GM19351 (cell line): ENCODE measurements around the gene SLC25A17.
"Not testable (repeated sequence)": the region's sequence is repeated elsewhere in the genome, so short reads cannot be mapped to it uniquely, and the experiment has no call there.

Experiments used
- ATAC-seq: cut with Tn5 transposase; IDR thresholded peaks from one replicate; pipeline ENCODE4 v1.9.1; 2021; ENCODE audit warnings: mild to moderate bottlenecking, moderate library complexity; ENCODE audit not compliant: unreplicated experiment

The SLC25A17 gene, protein sequence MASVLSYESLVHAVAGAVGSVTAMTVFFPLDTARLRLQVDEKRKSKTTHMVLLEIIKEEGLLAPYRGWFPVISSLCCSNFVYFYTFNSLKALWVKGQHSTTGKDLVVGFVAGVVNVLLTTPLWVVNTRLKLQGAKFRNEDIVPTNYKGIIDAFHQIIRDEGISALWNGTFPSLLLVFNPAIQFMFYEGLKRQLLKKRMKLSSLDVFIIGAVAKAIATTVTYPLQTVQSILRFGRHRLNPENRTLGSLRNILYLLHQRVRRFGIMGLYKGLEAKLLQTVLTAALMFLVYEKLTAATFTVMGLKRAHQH

DNA sequence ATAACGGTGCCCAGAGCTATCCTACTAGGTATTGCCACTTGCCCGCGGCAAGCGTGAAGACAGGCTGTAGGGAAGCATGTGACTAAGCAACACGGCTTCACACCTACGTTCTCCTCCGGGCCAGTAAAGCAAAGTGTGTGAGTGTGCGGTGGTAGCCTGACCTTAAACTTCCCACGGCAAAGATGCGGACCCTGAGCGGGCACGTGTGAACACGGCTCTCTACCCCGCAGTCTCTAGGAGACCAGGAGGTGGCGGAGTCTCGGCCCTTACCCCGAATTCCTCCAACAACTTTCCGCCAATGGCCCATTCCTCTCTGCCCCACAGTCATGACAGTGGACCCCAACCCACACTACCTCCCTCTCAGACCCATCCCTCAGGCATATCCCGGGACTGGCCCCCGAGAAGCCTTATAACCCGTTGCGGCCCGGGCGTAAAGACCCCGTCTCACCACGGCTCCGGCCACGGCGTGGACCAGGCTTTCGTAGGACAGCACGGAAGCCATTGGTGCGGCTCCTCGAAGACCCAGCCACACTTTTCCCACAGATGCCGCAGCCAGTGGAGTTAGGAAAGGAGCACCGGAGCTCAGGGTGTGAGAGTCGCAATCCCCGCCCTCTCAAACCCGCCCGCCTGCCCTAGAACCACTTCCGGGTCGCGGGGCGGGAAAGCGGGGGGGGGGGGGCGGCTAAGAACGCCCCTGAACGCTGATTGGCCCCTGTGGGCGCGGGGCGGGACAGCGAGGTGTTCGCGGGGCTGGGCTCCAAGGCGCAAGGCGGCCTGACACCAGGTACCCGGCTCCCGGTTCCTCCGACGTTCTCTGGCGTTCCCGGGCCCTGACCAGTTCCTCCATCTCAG is at the start of gene SLC25A17:
Gene SLC25A17, minus strand, starts transcription at position 600 of the 852 bp plus-strand sequence. Its CDS starts 98 bp downstream, at position 502.
- peak; percentile 76 for ATAC-seq

DNA sequence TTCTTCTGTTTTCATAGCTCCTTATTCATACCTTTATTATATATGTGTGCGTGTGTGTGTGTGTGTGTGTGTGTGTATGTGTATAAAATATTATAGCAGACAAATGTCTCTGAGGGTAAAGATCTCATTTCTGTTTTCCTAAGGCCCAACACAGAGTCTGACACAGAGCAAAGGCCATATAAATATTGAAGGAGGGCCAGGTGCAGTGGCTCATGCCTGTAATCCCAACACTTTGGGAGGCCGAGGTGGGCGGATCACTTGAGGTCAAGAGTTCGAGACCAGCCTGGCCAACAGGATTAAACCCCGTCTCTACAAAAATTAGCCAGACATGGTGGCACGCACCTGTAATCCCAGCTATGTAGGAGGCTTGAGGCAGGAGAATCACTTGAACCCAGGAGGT is 49.2 kb upstream of the SLC25A17 start:
- ATAC-seq: not testable (repeated sequence)

DNA sequence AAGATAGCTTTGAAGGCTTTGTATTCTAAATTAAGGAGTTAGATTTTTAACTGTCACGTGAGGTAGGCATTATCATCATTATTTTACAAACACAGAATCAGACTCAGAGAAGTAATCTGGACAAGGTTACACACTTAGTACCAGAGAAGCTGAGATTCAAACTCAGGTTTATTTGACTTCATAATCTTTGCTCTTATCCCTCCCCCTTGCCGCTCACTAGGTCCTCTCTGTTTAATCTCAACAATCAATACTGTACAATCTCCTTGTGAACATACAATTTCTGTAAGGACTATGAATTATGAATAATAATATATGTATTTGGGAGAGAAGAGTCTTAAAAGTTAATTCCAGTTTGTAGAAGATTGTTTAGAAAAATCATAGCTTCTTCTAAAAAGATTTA is 48.0 kb upstream of the SLC25A17 start:
- ATAC-seq: no peak

DNA sequence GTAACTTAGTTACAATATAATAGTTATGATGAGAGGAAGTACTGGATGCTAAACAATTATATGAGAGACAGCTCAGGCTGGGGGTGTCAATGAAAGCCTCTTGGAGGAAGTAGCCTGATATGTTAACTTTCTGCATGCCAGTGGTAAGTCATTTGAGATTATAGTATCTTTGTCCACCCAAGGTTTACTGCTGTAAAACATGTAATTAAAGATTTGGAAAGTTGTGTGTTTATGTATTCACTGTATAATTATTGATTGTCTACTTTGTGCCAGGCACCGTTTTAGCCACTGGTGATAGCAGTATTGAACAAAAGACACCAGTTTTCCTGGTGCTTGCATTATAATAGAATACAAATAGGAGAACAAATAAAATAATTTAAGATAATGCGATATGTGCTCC is 43.4 kb upstream of the SLC25A17 start:
- no peak for ATAC-seq

DNA sequence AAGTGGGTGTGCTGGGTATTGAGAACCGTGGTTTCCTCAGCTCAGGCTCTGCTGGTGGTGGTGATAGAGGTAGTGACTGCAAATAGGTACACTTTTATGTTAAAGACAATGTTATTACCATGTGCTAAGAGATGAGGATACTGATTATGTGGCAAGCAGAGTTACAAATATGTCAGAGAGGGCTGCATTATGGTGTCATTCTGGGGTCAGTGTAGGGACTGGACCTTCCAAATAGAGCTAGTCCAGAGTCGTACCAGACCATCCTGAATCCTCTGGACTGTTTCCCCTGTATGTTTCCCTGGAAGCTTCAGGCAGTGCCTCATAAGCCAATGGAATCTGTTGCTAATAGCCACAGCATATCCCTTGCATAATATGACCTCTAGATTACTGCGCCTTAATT is 42.9 kb upstream of the SLC25A17 start, which contains the start of gene DNAJB7:
Gene DNAJB7, minus strand, starts transcription at position 101 of the 400 bp plus-strand sequence. CDS start 119 bp downstream, outside the sequence.
- ATAC-seq: no peak

DNA sequence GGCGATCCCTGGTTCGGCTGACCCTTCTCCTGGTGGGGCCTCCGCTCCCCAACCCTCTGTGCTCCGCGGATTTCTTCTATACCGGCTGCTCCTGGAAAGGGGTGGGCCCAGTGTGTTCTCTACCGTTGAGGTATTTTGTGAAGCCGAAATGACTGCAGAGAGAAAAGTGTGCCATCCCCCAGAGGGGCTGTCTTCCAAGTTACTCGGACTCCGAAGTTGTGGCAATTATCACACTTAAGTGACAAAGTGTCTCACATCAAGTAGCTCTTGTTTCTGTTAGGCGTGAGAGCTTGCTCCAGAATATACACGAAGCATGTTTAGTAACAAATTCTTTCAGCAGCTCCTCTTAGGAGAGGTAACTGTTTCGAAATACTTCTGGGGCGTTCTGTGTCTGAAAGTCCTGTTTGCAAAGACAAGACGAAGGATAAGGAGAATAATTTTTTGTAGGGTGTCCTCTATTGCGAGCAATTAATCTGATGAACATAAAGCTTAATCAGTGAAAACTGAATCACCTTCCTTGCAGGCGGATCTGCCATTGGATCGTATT is 38.2 kb upstream of the SLC25A17 start:
- ATAC-seq: no peak

DNA sequence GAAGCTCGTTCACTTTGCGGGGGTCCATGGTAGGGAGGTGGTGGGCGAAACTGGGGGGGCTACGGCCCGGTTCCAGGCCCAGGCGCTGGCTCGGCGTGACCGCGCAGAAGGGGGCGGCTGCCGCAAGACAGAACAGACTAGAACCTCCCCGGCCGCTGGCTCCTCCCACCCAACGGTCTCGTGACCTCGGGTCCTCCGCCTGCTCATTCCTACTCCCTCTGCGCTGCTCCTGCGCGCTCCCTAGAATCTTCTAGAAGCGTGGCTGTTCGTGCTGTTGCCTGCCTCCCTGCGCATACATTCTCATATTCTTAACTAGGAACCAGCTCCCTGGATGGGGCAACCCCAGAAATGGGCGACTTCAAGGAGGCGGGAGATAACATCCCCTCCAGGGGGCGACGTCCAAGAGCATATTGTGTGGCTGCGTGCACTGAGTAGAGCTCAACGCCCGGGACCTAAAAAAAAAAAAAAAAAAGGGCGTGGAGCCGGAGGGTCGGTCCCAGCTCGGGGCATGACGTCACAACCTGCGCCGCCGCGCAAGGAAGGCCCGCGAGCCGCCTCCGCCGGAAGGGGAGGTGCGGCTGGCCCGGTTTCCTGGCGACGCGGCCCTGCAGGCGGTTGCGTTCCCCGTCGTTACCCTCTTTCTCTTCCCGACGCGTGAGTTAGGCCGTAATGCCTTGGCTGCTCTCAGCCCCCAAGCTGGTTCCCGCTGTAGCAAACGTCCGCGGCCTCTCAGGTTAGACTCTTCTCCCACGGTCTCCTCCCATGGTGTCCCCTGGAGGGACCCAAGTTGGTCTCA is 37.6 kb upstream of the SLC25A17 start, which contains the start of the genes ST13 and XPNPEP3:
Gene ST13, minus strand, starts transcription at position 127 of the 796 bp plus-strand sequence. Its CDS starts 99 bp downstream, at position 28.
Gene XPNPEP3, plus strand, starts transcription at position 636 of the 796 bp plus-strand sequence. Its CDS starts 34 bp downstream, at position 670.
- ATAC-seq: peak; percentile 87

DNA sequence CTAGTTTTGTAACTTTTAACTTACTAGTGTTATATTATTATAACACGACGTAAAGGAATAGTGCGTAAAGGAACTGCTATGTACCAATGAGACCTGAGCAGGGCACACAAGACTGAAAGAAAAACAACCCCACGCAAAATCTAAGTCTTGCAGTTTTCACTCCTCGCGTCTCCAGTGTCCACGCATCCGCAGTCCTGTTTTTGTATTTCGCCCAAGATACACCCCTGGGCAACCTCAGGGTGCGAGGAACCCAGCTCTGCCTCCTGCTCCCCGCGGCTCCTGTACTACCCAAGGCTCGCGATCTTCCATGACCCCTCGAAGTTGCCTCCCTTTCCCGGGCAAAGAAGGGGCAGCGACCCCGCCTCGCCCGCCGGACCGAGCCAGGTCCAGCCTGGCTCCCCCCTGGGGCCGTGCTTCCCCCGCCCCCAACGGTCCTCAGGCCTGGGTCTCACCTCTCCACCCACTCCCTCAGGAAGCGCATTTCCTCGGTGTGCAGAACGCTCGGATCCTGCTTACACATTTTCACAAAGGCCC is 36.9 kb upstream of the SLC25A17 start:
- peak; percentile 10 for ATAC-seq

DNA sequence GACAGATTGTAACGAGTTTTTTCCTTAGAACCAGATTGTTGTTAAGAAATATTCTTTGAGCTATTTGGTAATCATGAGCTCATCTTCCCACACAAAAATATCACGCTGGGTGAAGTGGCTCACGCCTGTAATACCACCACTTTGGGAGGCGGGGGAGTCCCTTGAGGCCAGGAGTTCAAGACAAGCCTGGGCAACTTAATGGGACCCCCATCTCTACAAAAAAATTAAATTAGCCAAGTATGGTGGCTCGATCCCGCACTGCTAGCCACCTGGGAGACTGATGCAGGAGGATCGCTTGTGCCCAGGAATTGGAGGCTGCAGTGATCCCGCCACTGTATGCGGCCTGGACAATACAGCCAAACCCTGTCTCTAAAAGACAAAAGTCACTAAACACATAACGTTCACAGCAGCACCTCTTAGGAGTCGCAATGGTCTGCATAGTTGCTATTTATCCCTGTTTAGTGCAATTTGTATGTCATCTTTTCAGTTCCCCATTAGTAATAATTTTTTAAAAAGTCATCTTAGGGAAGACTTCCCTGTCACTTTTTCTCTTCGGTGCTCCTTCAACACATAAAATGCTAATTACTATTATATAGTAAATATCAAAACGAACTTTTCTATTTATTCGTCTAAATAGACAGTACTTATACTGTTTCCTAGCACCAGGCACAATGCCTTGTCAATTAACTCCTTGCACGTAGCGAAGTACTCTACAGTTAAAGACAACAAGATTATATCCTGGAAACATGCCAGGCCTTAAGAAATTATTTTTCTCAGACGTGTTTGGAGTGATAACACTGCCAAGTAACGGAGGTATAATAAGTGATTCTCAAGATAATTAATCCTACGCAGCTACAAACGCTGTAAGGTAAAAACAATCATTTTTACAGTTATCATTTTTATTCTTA is 36.2 kb upstream of the SLC25A17 start:
- ATAC-seq: no peak

DNA sequence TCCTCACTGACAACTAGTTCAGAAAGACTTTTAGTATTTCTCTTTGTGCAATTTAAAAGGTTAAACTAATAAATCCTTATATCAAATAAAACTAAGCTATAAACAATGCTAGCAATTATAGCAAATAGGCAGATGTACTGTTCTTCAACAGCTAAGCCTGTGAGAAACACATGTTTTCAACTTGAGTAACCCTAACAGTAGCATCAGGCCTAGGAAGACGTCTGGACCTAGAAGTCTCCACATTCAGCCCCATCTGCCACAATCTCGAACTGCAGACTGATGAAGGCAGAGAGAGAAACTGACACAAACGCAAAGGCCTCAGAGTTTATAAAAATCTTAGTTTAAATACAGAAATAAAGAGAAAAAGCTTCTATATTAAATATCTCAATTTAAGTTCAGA is 34.8 kb upstream of the SLC25A17 start:
- ATAC-seq: no peak

DNA sequence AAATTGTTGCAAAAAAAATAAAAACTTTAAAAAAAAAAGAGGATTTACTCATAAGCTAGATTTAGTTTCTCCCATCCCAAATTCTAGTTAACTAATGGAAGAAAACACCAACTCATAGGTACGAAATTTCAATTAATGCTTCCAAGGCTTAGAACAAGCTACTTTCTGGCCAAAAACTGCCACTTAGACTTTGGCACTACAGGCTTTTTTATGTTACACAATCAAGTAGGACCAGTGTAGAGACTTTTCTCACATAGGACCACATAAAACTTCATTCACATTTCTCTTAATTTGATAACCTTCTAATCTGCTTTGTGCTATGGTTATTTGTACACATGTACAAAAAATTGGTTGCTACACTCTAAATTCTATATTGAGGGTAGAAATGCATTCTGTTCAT is 34.2 kb upstream of the SLC25A17 start:
- no peak for ATAC-seq

DNA sequence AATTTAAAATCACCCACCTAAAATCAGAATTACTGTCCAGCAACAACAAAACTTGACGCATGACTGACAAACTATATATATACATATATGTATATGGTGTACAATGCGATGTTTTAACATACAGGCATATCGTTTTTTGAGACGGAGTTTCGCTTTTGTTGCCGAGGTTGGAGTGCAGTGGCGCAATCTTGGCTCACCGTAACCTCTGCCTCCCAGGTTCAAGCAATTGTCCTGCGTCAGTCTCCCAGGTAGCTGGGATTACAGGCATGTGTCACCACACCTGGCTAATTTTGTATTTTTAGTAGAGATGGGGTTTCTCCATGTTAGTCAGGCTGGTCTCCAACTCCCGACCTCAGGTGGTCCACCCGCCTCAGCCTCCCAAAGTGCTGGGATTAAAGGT is 26.7 kb upstream of the SLC25A17 start:
- ATAC-seq: not testable (repeated sequence)

DNA sequence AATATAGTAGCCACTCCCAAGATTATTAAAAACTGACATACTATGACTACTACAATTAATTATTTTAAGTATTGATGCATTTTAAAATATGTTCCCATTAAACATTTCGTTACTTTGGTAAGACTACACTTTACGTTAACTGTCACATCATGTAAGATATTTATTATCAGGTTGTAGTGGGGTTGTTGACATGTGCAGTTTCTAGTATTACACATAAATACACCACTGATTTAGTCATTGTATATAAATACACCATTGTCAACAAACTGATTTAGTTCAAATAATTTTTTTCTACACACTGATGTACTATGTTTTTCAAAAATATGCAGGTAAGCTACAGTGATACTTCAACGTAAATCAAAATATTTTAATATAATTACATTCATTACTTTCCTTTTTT is 25.8 kb upstream of the SLC25A17 start:
- no peak for ATAC-seq

DNA sequence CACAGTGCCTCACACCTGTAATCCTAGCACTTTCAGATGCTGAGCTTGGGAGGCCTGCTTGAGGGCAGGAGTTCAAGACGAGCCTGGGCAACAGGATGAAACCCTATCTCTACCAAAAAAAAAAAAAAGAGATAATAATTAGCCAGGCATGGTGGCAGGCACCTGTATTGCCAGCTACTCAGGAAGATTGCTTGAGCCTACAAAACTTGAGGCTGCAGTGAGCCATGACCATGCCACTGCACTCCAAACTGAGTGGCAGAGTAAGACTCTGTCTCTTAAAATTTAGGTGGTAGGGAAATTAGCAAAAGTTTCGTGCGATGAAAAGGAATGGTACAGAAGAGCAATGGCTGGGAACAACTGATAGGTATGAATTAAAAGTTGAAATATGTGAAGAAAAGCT is 19.3 kb upstream of the SLC25A17 start:
- ATAC-seq: no peak

DNA sequence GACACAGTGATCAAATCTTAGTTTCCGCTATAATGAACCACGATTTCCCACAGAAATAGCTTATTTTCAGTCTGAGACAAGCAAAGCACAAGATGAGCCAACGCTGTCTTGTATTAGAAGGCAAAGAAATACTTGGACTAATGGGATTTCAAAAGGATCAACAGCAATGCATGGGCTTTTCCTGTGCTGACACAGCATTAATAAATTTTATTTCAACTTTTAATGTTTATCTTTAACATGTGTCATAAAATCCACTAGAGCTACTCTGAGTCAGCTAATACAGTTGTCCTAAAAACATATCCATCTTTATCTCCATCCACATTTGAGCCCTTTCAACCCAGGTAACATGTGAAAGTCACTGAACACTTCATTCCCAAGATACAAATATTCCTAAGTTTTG is 15.5 kb upstream of the SLC25A17 start:
- no peak for ATAC-seq

DNA sequence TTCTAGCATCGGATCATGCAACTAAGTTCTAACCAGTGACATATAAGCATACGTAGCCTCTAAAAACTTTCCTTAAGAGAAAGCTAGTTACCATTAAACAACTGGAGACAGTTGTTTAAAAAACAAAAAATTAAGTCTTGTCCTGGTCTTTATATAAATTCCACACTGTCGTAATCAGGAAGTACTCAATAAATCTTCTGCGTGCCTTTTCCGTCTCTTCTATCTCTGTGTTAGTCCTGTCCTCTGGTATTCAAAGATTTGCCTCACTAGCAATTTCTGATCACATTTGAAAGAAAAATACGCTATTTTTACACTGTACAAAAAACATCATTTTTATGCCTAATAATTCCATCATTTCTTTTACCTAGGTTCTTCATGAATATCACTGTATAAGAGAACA is 10.0 kb upstream of the SLC25A17 start:
- no peak for ATAC-seq

DNA sequence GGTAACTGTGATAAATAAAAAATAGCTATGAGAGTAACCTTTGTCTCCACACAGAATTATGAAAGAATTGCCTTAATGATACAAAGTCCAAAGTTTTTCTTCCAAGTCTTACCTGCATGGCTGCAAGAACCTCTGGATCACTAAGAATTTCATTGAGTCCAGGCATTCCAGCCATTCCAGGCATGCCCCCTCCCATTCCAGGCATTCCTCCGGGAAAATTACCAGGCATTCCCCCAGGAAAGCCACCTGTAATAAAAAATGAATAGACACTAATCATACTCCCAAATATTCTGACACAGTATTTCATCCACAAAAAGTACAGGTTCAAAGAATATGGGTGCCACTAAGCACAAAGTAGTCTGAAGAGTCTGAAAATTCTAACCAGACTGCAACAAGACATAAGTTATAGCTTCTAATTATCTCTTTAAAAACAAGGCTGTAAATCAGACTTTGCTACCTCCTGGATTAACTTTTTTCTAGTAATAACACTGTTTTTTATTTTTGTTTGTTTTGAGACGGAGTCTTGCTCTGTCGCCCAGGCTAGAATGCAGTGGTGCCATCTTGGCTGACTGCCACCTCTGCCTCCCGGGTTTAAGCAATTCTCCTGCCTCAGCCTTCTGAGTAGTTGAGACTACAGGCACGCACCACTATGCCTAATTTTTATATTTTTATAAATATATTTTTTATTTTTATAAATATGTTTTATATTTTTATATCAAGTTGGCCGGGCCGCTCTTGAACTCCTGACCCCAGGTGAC is 8.0 kb upstream of the SLC25A17 start:
- ATAC-seq: no peak

DNA sequence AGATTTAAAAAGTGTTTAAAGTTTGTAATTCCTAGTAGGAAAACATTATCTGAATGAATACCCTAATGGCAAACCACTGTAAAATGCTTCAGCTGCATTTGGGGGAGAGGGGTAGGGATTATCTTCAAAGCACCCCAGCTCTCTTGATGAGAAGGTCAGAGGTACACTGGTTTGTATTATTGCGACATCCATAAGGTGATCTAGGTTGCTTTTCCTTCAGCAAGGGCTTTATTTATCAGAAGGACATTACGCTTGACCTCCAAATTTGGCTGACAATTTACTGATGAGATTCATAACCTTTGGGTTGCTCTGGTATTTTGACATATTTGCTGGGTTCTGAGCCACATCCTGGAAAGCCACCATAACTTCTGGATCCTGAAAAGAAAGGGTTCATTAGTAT is 7.1 kb upstream of the SLC25A17 start:
- not testable (repeated sequence) for ATAC-seq

DNA sequence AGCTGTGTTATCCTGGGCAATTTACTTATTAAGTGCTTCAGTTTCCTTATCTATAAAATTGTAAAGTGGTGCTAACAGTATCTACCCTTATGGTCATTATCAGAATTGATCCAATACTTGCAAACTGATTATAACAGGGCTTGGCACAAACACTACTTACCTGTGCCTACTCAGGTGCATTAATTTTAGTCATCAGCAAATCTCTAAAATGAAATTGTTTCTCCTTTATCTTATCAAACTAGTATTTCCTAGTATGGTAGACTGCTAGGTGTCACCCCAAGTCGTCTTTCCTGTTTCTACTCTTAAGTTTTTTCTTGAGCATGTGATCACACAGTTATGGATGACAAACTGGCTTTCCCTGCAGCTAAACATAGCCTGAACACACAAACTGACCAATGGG is 4.3 kb upstream of the SLC25A17 start:
- ATAC-seq: no peak
